ENCODE measurements around the gene PARP8. TPM values are rescaled to one million over a fixed set of nuclear protein-coding genes. Genes with fewer than 3 reads are reported as not detected.

The PARP8 gene
- total and polyA plus RNA-seq, 4 donors: 20.3 to 39.1 (median 29.1) TPM

GRCh38 chr5:50866415-50866814 lies 200.0 kb downstream of the PARP8 start:
- no peaks in the 10 kb centered on the region for H3K9me3 ChIP-seq (ENCODE audit: control insufficient read depth, insufficient read depth, low read length)
- no peak overlapping the region for H3K4me3 ChIP-seq (ENCODE audit: low read depth, low read length)
- no peaks in the 10 kb centered on the region for H3K36me3 ChIP-seq (ENCODE audit: control insufficient read depth, insufficient read depth, low read length)
- no peak overlapping the region for H3K27ac ChIP-seq (ENCODE audit: low read depth, low read length)
- no CpG with 5 or more reads among the region's 1 CpG for WGBS (ENCODE audit: insufficient coverage)
- no peaks in the 10 kb centered on the region for H3K4me1 ChIP-seq (ENCODE audit: control insufficient read depth, insufficient read depth, low read length)
- no peaks in the 10 kb centered on the region for H3K27me3 ChIP-seq (ENCODE audit: control insufficient read depth, insufficient read depth, low read length)
- DNase-seq (ENCODE audit: low read depth in 4 of 6, low spot score in 6 of 6): no peak

DNA sequence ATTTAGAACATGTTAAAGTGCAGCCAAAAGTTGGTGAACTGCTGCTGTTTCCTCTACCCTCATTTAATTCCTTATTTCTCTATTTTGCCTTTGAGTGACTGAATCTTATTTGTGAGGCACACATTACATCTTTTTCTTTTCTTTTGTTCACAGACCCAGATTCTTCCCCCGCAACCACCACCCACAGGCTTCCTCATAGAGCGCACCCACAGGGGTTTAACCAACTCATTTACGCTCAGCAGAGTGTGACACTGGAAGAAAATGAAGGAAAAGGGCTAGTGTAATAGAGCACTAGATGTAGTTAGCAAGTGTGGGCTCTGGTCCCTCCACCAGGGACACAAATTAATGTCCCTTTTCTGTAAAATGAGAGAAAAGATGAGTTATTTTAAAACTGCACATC lies 200.7 kb downstream of the PARP8 start:
- DNase-seq (ENCODE audit: low read depth in 4 of 6, low spot score in 6 of 6): peak in 1 of 6 donors; percentile 63
- H3K27me3 ChIP-seq (ENCODE audit: control insufficient read depth, insufficient read depth, low read length): no peaks in the 10 kb centered on the region
- H3K4me1 ChIP-seq (ENCODE audit: control insufficient read depth, insufficient read depth, low read length): no peaks in the 10 kb centered on the region
- no peaks in the 10 kb centered on the region for H3K36me3 ChIP-seq (ENCODE audit: control insufficient read depth, insufficient read depth, low read length)
- H3K27ac ChIP-seq (ENCODE audit: low read depth, low read length): no peak overlapping the region
- WGBS (ENCODE audit: insufficient coverage): no CpG with 5 or more reads among the region's 3 CpGs
- no peaks in the 10 kb centered on the region for H3K9me3 ChIP-seq (ENCODE audit: control insufficient read depth, insufficient read depth, low read length)
- no peak overlapping the region for H3K4me3 ChIP-seq (ENCODE audit: low read depth, low read length)

DNA sequence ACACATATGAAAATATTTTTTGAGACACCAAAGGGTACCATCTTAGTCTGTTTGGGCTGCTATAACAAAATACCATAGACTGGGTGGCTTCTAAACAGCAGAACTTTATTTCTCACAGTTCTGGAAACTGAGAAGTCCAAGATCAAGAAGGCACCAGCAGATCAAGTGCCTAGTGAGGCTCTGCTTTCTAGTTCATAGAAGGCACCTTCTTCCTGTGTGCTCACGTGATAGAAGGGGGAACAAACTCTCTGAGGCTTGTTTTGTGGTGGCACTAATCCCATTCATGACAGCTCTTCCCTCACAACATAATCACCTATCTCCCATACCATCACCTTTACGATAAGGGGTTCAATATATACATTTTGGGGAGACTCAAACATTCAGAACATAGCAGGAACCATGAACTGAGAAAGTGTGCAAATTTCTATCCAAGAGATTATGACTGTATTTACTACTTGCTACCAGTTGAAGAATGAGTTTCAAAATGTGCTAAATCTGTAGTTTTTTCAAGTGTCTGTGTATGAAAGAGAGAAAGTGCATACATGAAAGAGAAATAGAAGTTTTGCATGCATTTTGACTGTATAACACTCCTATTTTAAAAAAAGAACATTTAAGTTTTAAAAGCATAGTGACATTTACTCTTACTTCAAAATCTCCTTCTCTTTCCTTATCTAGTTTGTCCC lies 207.3 kb downstream of the PARP8 start:
- Histone ChIP-seq H3K4me3 (ENCODE audit: low read depth, low read length) (no peak overlapping the region), H3K36me3 (ENCODE audit: control insufficient read depth, insufficient read depth, low read length) (no peaks in the 10 kb centered on the region), H3K9me3 (ENCODE audit: control insufficient read depth, insufficient read depth, low read length) (no peaks in the 10 kb centered on the region), H3K4me1 (ENCODE audit: control insufficient read depth, insufficient read depth, low read length) (no peaks in the 10 kb centered on the region), H3K27ac (ENCODE audit: low read depth, low read length) (no peak overlapping the region), H3K27me3 (ENCODE audit: control insufficient read depth, insufficient read depth, low read length) (no peaks in the 10 kb centered on the region)
- DNase-seq (ENCODE audit: low read depth in 4 of 6, low spot score in 6 of 6): no peak
- WGBS (ENCODE audit: insufficient coverage): no CpG with 5 or more reads among the region's 2 CpGs

DNA sequence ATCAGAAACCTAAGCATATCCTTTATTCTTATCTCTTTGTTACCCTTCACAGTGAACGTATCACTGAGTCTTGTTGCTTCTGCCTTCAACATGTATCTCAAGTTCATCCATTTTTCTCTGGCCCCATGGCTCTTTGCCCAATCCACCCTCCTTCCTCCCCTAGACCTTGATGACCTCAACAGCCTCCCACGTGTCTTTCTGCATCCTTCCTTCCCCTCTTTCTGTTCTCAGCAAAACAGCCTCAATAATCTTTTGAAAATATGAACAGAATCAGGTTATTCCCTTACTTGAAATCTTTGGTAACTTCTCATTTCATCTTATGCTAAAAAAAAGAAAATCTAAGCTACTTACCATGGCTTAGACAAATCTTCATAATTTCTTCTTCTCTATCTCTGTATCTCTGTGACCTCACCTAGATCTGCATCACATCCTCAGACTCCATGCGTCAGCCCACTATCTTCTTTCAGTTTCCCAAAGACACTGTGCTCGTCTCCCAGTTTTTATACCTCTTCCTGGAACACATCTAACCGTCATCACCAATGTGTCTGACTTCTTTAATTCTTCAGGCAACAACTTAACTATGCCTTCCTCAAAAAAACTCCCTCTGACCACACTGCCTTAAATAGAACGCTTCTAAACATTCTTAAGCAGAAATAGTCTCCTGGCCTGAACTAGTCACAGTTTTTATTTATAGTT lies 208.0 kb downstream of the PARP8 start:
- H3K27me3 ChIP-seq (ENCODE audit: control insufficient read depth, insufficient read depth, low read length): no peaks in the 10 kb centered on the region
- WGBS (ENCODE audit: insufficient coverage): 83% methylated on average over 5 of the region's 6 CpGs
- no peak for DNase-seq (ENCODE audit: low read depth in 4 of 6, low spot score in 6 of 6)
- H3K4me3 ChIP-seq (ENCODE audit: low read depth, low read length): no peak overlapping the region
- H3K27ac ChIP-seq (ENCODE audit: low read depth, low read length): no peak overlapping the region
- no peaks in the 10 kb centered on the region for H3K9me3 ChIP-seq (ENCODE audit: control insufficient read depth, insufficient read depth, low read length)
- no peaks in the 10 kb centered on the region for H3K4me1 ChIP-seq (ENCODE audit: control insufficient read depth, insufficient read depth, low read length)
- H3K36me3 ChIP-seq (ENCODE audit: control insufficient read depth, insufficient read depth, low read length): no peaks in the 10 kb centered on the region

DNA sequence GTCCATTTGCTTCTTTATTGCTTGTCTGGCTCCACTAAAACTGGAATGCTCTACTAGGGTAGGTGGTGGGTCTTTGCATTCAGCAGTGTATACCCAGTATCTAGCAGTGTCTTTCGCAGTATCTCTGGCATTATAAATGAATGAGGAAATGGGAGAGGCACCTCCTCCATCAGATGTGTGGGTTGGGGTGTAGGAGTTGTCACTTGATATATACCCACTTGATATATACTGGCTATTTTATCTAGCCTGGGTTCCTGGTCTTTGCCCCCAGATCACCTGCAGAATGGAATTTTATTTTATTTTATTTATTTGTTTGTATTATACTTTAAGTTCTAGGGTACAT lies 208.5 kb downstream of the PARP8 start:
- H3K9me3 ChIP-seq (ENCODE audit: control insufficient read depth, insufficient read depth, low read length): no peaks in the 10 kb centered on the region
- H3K27ac ChIP-seq (ENCODE audit: low read depth, low read length): no peak overlapping the region
- H3K4me1 ChIP-seq (ENCODE audit: control insufficient read depth, insufficient read depth, low read length): no peaks in the 10 kb centered on the region
- no CpG with 5 or more reads among the region's 1 CpG for WGBS (ENCODE audit: insufficient coverage)
- no peaks in the 10 kb centered on the region for H3K27me3 ChIP-seq (ENCODE audit: control insufficient read depth, insufficient read depth, low read length)
- H3K36me3 ChIP-seq (ENCODE audit: control insufficient read depth, insufficient read depth, low read length): no peaks in the 10 kb centered on the region
- DNase-seq (ENCODE audit: low read depth in 4 of 6, low spot score in 6 of 6): no peak
- H3K4me3 ChIP-seq (ENCODE audit: low read depth, low read length): no peak overlapping the region

DNA sequence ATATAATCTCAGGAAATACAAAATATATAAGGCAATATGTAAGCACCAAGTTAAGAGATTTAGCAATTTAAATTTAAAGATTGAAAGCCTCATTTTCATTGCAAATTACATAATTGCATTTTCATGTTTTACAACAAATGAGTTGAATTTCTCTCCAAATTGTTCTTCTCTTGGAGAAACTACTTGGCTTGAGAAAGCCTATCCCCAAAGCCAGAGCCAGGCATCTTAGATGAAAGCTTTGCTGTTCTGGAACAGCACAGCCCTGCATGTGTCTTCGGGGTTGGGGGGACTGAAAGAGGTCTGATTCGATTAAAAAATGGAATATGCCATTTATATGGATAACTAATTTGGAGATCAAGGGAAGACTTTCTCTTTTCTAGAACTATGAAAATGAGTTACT lies 212.0 kb downstream of the PARP8 start:
- no peaks in the 10 kb centered on the region for H3K27me3 ChIP-seq (ENCODE audit: control insufficient read depth, insufficient read depth, low read length)
- H3K4me1 ChIP-seq (ENCODE audit: control insufficient read depth, insufficient read depth, low read length): no peaks in the 10 kb centered on the region
- H3K27ac ChIP-seq (ENCODE audit: low read depth, low read length): no peak overlapping the region
- WGBS (ENCODE audit: insufficient coverage): 88% methylated on average over 1 of the region's 2 CpGs
- no peaks in the 10 kb centered on the region for H3K9me3 ChIP-seq (ENCODE audit: control insufficient read depth, insufficient read depth, low read length)
- peak in 1 of 6 donors; percentile 76 for DNase-seq (ENCODE audit: low read depth in 4 of 6, low spot score in 6 of 6)
- H3K4me3 ChIP-seq (ENCODE audit: low read depth, low read length): no peak overlapping the region
- no peaks in the 10 kb centered on the region for H3K36me3 ChIP-seq (ENCODE audit: control insufficient read depth, insufficient read depth, low read length)

DNA sequence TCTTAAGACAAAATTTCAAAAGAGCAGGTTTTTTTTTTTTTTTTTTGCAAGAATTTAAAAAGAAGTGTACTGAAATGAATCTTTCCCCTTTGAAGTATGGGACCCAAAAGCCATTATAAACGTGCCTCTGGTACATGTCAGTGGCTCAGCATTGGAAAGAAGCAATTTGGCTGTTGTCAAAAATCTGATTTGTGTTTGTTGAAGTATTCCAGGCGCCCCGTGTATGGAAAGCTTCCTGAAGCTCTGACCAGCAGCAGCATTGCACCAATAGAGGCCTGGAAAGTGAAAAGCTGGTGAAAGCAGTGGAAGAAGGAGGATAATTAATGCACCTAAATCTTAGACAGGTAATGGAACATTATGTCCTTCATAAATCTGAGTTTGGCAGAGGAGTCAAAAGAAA lies 215.0 kb downstream of the PARP8 start:
- peak in 1 of 6 donors; percentile 20 for DNase-seq (ENCODE audit: low read depth in 4 of 6, low spot score in 6 of 6)
- 87% methylated on average over 3 of the region's 3 CpGs for WGBS (ENCODE audit: insufficient coverage)
- no peaks in the 10 kb centered on the region for H3K27me3 ChIP-seq (ENCODE audit: control insufficient read depth, insufficient read depth, low read length)
- H3K4me3 ChIP-seq (ENCODE audit: low read depth, low read length): no peak overlapping the region
- H3K4me1 ChIP-seq (ENCODE audit: control insufficient read depth, insufficient read depth, low read length): no peaks in the 10 kb centered on the region
- no peak overlapping the region for H3K27ac ChIP-seq (ENCODE audit: low read depth, low read length)
- no peaks in the 10 kb centered on the region for H3K9me3 ChIP-seq (ENCODE audit: control insufficient read depth, insufficient read depth, low read length)
- no peaks in the 10 kb centered on the region for H3K36me3 ChIP-seq (ENCODE audit: control insufficient read depth, insufficient read depth, low read length)

DNA sequence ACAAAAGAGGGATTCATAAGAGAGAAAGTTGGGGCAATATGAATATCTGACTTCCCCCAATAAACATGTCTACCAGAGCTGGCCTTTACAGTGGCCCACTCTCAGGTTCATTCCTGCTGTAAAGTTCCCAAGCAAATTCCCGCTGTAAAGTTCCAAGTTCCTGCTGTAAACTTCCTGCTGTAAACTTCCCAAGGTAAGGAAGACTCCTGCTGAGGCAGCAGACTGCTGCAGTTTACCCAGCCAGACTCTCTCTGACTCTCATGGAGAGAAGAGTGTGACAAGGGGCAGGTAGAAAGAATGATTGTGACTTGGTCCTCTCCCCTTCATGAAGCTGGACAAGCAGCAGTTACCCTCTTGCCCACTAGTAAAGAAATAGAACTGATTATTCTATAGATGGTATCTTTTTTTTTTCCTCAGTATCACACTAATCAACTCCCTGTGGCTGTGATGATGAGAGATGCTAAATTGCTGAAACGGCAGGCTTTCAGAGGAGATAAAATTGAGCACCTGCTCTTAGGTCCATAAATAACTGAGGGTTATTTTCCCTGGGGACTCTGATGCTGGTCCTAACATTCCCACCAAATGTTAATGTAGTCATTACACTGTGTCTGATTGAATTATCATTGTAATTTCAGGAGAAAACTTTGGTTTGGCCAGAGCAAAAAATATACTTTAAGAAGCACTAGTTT lies 220.4 kb downstream of the PARP8 start:
- no peaks in the 10 kb centered on the region for H3K4me1 ChIP-seq (ENCODE audit: control insufficient read depth, insufficient read depth, low read length)
- H3K9me3 ChIP-seq (ENCODE audit: control insufficient read depth, insufficient read depth, low read length): no peaks in the 10 kb centered on the region
- no peak overlapping the region for H3K27ac ChIP-seq (ENCODE audit: low read depth, low read length)
- DNase-seq (ENCODE audit: low read depth in 4 of 6, low spot score in 6 of 6): peak in 1 of 6 donors; percentile 63
- no peaks in the 10 kb centered on the region for H3K36me3 ChIP-seq (ENCODE audit: control insufficient read depth, insufficient read depth, low read length)
- 50% methylated on average over 1 of the region's 2 CpGs for WGBS (ENCODE audit: insufficient coverage)
- H3K27me3 ChIP-seq (ENCODE audit: control insufficient read depth, insufficient read depth, low read length): no peaks in the 10 kb centered on the region
- H3K4me3 ChIP-seq (ENCODE audit: low read depth, low read length): no peak overlapping the region

DNA sequence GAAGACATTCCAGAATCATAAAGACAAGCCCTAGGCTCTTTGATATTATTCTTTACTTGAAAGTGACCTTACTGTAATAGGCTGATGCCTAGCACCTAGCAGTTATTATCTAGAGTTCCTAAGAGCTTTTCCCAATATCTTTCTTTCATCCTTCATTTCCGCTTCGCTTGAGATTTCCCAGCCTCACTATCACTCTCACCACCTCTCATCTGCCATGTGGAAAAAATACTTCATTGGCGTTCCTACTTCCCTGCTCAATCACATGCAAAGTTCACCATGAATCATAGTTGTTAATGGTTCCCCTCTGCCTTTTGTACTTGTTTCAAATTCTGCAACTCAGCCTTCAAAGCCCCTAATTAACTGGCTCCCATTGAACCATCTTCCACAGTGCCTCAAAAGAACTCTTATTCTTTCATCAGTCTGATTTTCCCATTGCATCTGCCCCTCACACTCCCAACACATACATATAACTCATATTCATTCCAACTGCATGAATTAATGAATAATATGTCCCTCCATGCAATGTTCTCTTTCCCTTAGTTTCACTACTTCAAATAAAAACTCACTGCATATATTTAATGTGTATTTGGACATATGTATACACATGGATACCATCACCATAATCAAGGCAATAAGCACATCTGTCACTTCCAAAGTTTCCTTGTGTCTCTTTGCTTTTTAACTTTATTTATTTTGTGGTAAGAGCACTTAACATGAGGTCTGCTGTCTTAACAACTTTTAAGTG lies 221.6 kb downstream of the PARP8 start:
- no peaks in the 10 kb centered on the region for H3K27me3 ChIP-seq (ENCODE audit: control insufficient read depth, insufficient read depth, low read length)
- WGBS (ENCODE audit: insufficient coverage): 71% methylated on average over 3 of the region's 3 CpGs
- H3K36me3 ChIP-seq (ENCODE audit: control insufficient read depth, insufficient read depth, low read length): no peaks in the 10 kb centered on the region
- H3K4me1 ChIP-seq (ENCODE audit: control insufficient read depth, insufficient read depth, low read length): no peaks in the 10 kb centered on the region
- H3K4me3 ChIP-seq (ENCODE audit: low read depth, low read length): no peak overlapping the region
- H3K27ac ChIP-seq (ENCODE audit: low read depth, low read length): no peak overlapping the region
- DNase-seq (ENCODE audit: low read depth in 4 of 6, low spot score in 6 of 6): no peak
- no peaks in the 10 kb centered on the region for H3K9me3 ChIP-seq (ENCODE audit: control insufficient read depth, insufficient read depth, low read length)
